GM23338 (cell line): ENCODE measurements around the gene KLRC3.

Experiments used
- CREB1 ChIP-seq: fragments of 250-450 bp; sonication (Bioruptor Pico); IDR thresholded peaks from 2 replicates; pipeline ENCODE4 v1.5.0; 2020; ENCODE audit warnings: low read depth, mild to moderate bottlenecking, moderate library complexity
- CTCF ChIP-seq, 2 experiments: fragments of 200-600 bp in 1 of 2; sonication (generic) in 1 of 2; conservative IDR thresholded peaks; 2 replicates each; pipeline versions ENCODE4 v1.5.1 to v1.6.1; 2016 to 2017; ENCODE audit warnings: antibody characterized with exemption in 2 of 2, low read depth in 2 of 2, mild to moderate bottlenecking in 2 of 2, moderate library complexity in 1 of 2
- EZH2phosphoT487 ChIP-seq: fragments of 200-600 bp; sonication (generic); IDR thresholded peaks from one replicate; pipeline ENCODE4 v1.8.1; 2018; ENCODE audit warnings: antibody characterized with exemption; ENCODE audit not compliant: unreplicated experiment
- POLR2AphosphoS5 ChIP-seq: IDR thresholded peaks from 2 replicates; pipeline ENCODE4 v1.6.1; 2016; ENCODE audit warnings: antibody characterized with exemption, low read depth
- REST ChIP-seq: IDR thresholded peaks from one replicate; pipeline ENCODE4 v1.6.1; 2018; ENCODE audit warnings: antibody characterized with exemption; ENCODE audit not compliant: unreplicated experiment

GRCh38 chr12:10362828-10363657, 57.4 kb downstream of the KLRC3 start:
- no peak for TF ChIP-seq CTCF (conservative IDR thresholded peaks at IDR 0.05; ENCODE audit: low read depth in 2 of 2)
- no peak for TF ChIP-seq POLR2AphosphoS5
- TF ChIP-seq CREB1 = no peak
- no peak for TF ChIP-seq EZH2phosphoT487
- TF ChIP-seq REST = no peak
